Large intestine (tissue), 3 donors: Measurements from ENCODE around the gene ELF1. TPM values are rescaled to one million over a fixed set of nuclear protein-coding genes. Genes with fewer than 3 reads are reported as not detected.
A peak's percentile ranks its signal among the peaks of the same experiment; 100 is the strongest.

Experiments
- DNase-seq, 2 donors: peaks; one replicate each; pipeline versions ENCODE4 v3.0.0 to v3.0.0-alpha.2; 2013
- H3K27ac ChIP-seq: one replicate; pipeline ENCODE4 v1.5.1; 2013; ENCODE audit warnings: low read length
- H3K27me3 ChIP-seq: 2 replicates; pipeline ENCODE4 v1.6.1; 2013; ENCODE audit warnings: low read length; ENCODE audit not compliant: control insufficient read depth, insufficient read depth
- H3K36me3 ChIP-seq: 2 replicates; pipeline ENCODE4 v1.6.1; 2013; ENCODE audit warnings: low read length; ENCODE audit not compliant: control insufficient read depth, insufficient read depth
- H3K4me1 ChIP-seq: one replicate; pipeline ENCODE4 v1.6.1; 2013; ENCODE audit warnings: low read length; ENCODE audit not compliant: control insufficient read depth, insufficient read depth
- H3K4me3 ChIP-seq: one replicate; pipeline ENCODE4 v1.5.1; 2013; ENCODE audit warnings: low read length
- H3K9me3 ChIP-seq: one replicate; pipeline ENCODE4 v1.6.1; 2013; ENCODE audit warnings: mild to moderate bottlenecking, low read depth, low read length, moderate library complexity; ENCODE audit not compliant: control insufficient read depth
- WGBS: methylation state at CpG from one replicate; pipeline ENCODE4 v1.1.5; 2013; ENCODE audit warnings: low lambda C conversion rate; ENCODE audit not compliant: insufficient coverage; 5-methylcytosine and 5-hydroxymethylcytosine counted together
- polyA plus RNA-seq: library from polyadenylated mRNA; unstranded; fragments of 120-200 nt; gene quantifications from one replicate; pipeline ENCODE4 v1.2.1, GENCODE V29; 2013

Gene ELF1
- polyA plus RNA-seq, 1 donor = 87.2 TPM

GRCh38 chr13:41006978-41007743, 12.0 kb downstream of the ELF1 start:
- Histone ChIP-seq H3K9me3 (no peaks in the 10 kb centered on the region), H3K27ac (peak overlapping the region; percentile 20), H3K27me3 (no peaks in the 10 kb centered on the region), H3K4me3 (no peak overlapping the region), H3K4me1 (peaks cover 62% of the 10 kb centered on the region), H3K36me3 (no peaks in the 10 kb centered on the region)
- WGBS = 60% methylated on average over 3 of the region's 6 CpGs
- no peak for DNase-seq

GRCh38 chr13:41006306-41006705, 12.8 kb downstream of the ELF1 start:
- 0% methylated on average over 1 of the region's 3 CpGs for WGBS
- Histone ChIP-seq H3K27ac (peak overlapping the region; percentile 79), H3K4me3 (no peak overlapping the region)

GRCh38 chr13:41005704-41006103, 13.4 kb downstream of the ELF1 start:
- no peaks in the 10 kb centered on the region for H3K36me3 ChIP-seq
- H3K9me3 ChIP-seq = no peaks in the 10 kb centered on the region
- DNase-seq = peak in 1 of 2 donors; percentile 82
- H3K27me3 ChIP-seq = no peaks in the 10 kb centered on the region
- peak overlapping the region; percentile 79 for H3K27ac ChIP-seq
- peaks cover 65% of the 10 kb centered on the region for H3K4me1 ChIP-seq
- no peak overlapping the region for H3K4me3 ChIP-seq

More at GRCh38 chr13:41006306-41006705, 12.8 kb downstream of the ELF1 start:
- Histone ChIP-seq H3K36me3 (no peaks in the 10 kb centered on the region), H3K4me1 (peaks cover 63% of the 10 kb centered on the region), H3K9me3 (no peaks in the 10 kb centered on the region), H3K27me3 (no peaks in the 10 kb centered on the region)
- no peak for DNase-seq

GRCh38 chr13:41004875-41005693, 14.0 kb downstream of the ELF1 start:
- Histone ChIP-seq H3K27me3 (no peaks in the 10 kb centered on the region), H3K9me3 (no peaks in the 10 kb centered on the region), H3K4me3 (no peak overlapping the region), H3K27ac (peak overlapping the region; percentile 79), H3K36me3 (no peaks in the 10 kb centered on the region), H3K4me1 (peaks cover 65% of the 10 kb centered on the region)
- DNase-seq = no peak
- 20% methylated on average over 1 of the region's 4 CpGs for WGBS

- Histone ChIP-seq H3K36me3 (peaks cover 4% of the 10 kb centered on the region), H3K4me1 (peaks cover 64% of the 10 kb centered on the region), H3K27me3 (no peaks in the 10 kb centered on the region), H3K27ac (peak overlapping the region; percentile 79), H3K4me3 (no peak overlapping the region), H3K9me3 (no peaks in the 10 kb centered on the region)
- DNase-seq = peak in 1 of 2 donors; percentile 58
- WGBS = no CpG with 5 or more reads among the region's 2 CpGs
These were observed 16.5 kb downstream of the ELF1 start for GRCh38 chr13:41002606-41003005.

- Histone ChIP-seq H3K4me1 (peaks cover 57% of the 10 kb centered on the region), H3K4me3 (no peak overlapping the region), H3K27me3 (no peaks in the 10 kb centered on the region), H3K27ac (peak overlapping the region; percentile 79), H3K9me3 (no peaks in the 10 kb centered on the region), H3K36me3 (peaks cover 7% of the 10 kb centered on the region)
- WGBS = 33% methylated on average over 1 of the region's 5 CpGs
- no peak for DNase-seq
These were observed 17.4 kb downstream of the ELF1 start for GRCh38 chr13:41001695-41002094.

- peaks cover 60% of the 10 kb centered on the region for H3K4me1 ChIP-seq
- no peak for DNase-seq
- peaks cover 7% of the 10 kb centered on the region for H3K36me3 ChIP-seq
- H3K27me3 ChIP-seq = no peaks in the 10 kb centered on the region
- H3K27ac ChIP-seq = peak overlapping the region; percentile 49
- no peaks in the 10 kb centered on the region for H3K9me3 ChIP-seq
- no CpG with 5 or more reads among the region's 3 CpGs for WGBS
- H3K4me3 ChIP-seq = no peak overlapping the region
These were observed 19.7 kb downstream of the ELF1 start for GRCh38 chr13:40999416-40999815.

- peak in 1 of 2 donors; percentile 60 for DNase-seq
- Histone ChIP-seq H3K36me3 (peaks cover 10% of the 10 kb centered on the region), H3K9me3 (no peaks in the 10 kb centered on the region), H3K27me3 (no peaks in the 10 kb centered on the region), H3K27ac (peak overlapping the region; percentile 30), H3K4me1 (peaks cover 48% of the 10 kb centered on the region), H3K4me3 (no peak overlapping the region)
- WGBS = no CpG with 5 or more reads among the region's 5 CpGs
These were observed 22.6 kb downstream of the ELF1 start for GRCh38 chr13:40996426-40997092.

- DNase-seq = no peak
- peaks cover 43% of the 10 kb centered on the region for H3K4me1 ChIP-seq
- H3K27me3 ChIP-seq = no peaks in the 10 kb centered on the region
- H3K4me3 ChIP-seq = no peak overlapping the region
- peaks cover 10% of the 10 kb centered on the region for H3K36me3 ChIP-seq
- H3K27ac ChIP-seq = peak overlapping the region; percentile 30
- H3K9me3 ChIP-seq = no peaks in the 10 kb centered on the region
These were observed 23.1 kb downstream of the ELF1 start for GRCh38 chr13:40995997-40996396.

GRCh38 chr13:40994581-40995230, 24.4 kb downstream of the ELF1 start:
- peak in 1 of 2 donors; percentile 65 for DNase-seq
- no peaks in the 10 kb centered on the region for H3K9me3 ChIP-seq
- H3K4me3 ChIP-seq = no peak overlapping the region
- no peaks in the 10 kb centered on the region for H3K27me3 ChIP-seq
- H3K36me3 ChIP-seq = peaks cover 10% of the 10 kb centered on the region
- peaks cover 42% of the 10 kb centered on the region for H3K4me1 ChIP-seq
- 31% methylated on average over 3 of the region's 6 CpGs for WGBS
- H3K27ac ChIP-seq = peak overlapping the region; percentile 92
